SK-N-SH treated with all-trans-retinoic acid at 6 μM for 48 hours (cell line): ENCODE data around the gene UTRN.

Source experiments
- ATAC-seq: fragments of 200-7000 bp; cut with Tn5 transposase; 3 replicates; pipeline ENCODE4 v1.9.1; 2020; ENCODE audit warnings: mild to moderate bottlenecking, moderate library complexity
- ARNTL ChIP-seq: fragments of 450-650 bp; formaldehyde crosslinking; IDR thresholded peaks from 2 replicates; pipeline ENCODE4 v1.5.0; 2020; ENCODE audit warnings: low read depth, mild to moderate bottlenecking, moderate library complexity, borderline replicate concordance
- BACH2 ChIP-seq: fragments of 250-450 bp; sonication (Bioruptor Pico); IDR thresholded peaks from 2 replicates; pipeline ENCODE4 v1.9.0; 2021; ENCODE audit warnings: mild to moderate bottlenecking, borderline replicate concordance
- ESRRG ChIP-seq: fragments of 250-450 bp; sonication (Bioruptor Pico); IDR thresholded peaks from 2 replicates; pipeline ENCODE4 v1.6.1; 2021; ENCODE audit warnings: mild to moderate bottlenecking
- GLIS3 ChIP-seq: fragments of 250-450 bp; sonication (Bioruptor Pico); IDR thresholded peaks from 2 replicates; pipeline ENCODE4 v1.5.0; 2020; ENCODE audit warnings: mild to moderate bottlenecking, moderate library complexity
- ISL1 ChIP-seq: fragments of 250-450 bp; sonication (Bioruptor Pico); IDR thresholded peaks from 2 replicates; pipeline ENCODE4 v2.1.2; 2022; ENCODE audit warnings: mild to moderate bottlenecking, moderate library complexity
- OSR1 ChIP-seq: fragments of 250-450 bp; sonication (Bioruptor Pico); IDR thresholded peaks from 2 replicates; pipeline ENCODE4 v1.8.0; 2022; ENCODE audit warnings: moderate library complexity, mild to moderate bottlenecking, inconsistent platforms
- PPARA ChIP-seq: fragments of 250-450 bp; sonication (Bioruptor Pico); IDR thresholded peaks from 2 replicates; pipeline ENCODE4 v1.5.0; 2020; ENCODE audit warnings: mild to moderate bottlenecking, borderline replicate concordance
- RARB ChIP-seq: fragments of 250-450 bp; sonication (Bioruptor Pico); IDR thresholded peaks from 2 replicates; pipeline ENCODE4 v1.8.0; 2021; ENCODE audit warnings: mild to moderate bottlenecking, moderate library complexity
- SNAI2 ChIP-seq: fragments of 250-450 bp; sonication (Bioruptor Pico); IDR thresholded peaks from 2 replicates; pipeline ENCODE4 v1.5.0; 2020; ENCODE audit warnings: mild to moderate bottlenecking, moderate library complexity
- TCF4 ChIP-seq: fragments of 250-450 bp; sonication (Bioruptor Pico); IDR thresholded peaks from 2 replicates; pipeline ENCODE4 v1.8.0; 2021; ENCODE audit warnings: mild to moderate bottlenecking, moderate library complexity, borderline replicate concordance
- TOX ChIP-seq: fragments of 250-450 bp; sonication (Bioruptor Pico); IDR thresholded peaks from 2 replicates; pipeline ENCODE4 v1.8.0; 2021; ENCODE audit warnings: mild to moderate bottlenecking, moderate library complexity, borderline replicate concordance
- ZC3H10 ChIP-seq: fragments of 250-450 bp; sonication (Bioruptor Pico); IDR thresholded peaks from 2 replicates; pipeline ENCODE4 v1.5.1; 2021; ENCODE audit warnings: mild to moderate bottlenecking, moderate library complexity
- ZFP3 ChIP-seq: fragments of 250-450 bp; sonication (Bioruptor Pico); IDR thresholded peaks from 2 replicates; pipeline ENCODE4 v1.5.0; 2020; ENCODE audit warnings: mild to moderate bottlenecking, moderate library complexity
- ZFP30 ChIP-seq: fragments of 450-650 bp; formaldehyde crosslinking; IDR thresholded peaks from 2 replicates; pipeline ENCODE4 v1.5.0; 2022; ENCODE audit warnings: mild to moderate bottlenecking, moderate library complexity
- ZNF565 ChIP-seq: fragments of 450-650 bp; formaldehyde crosslinking; conservative IDR thresholded peaks from 2 replicates; pipeline ENCODE4 v1.5.0; 2020; ENCODE audit warnings: low read depth, mild to moderate bottlenecking, moderate library complexity
- ZNF70 ChIP-seq: fragments of 450-650 bp; formaldehyde crosslinking; IDR thresholded peaks from 2 replicates; pipeline ENCODE4 v1.5.0; 2020; ENCODE audit warnings: mild to moderate bottlenecking, moderate library complexity
- ZNF8 ChIP-seq: fragments of 450-650 bp; formaldehyde crosslinking; IDR thresholded peaks from 2 replicates; pipeline ENCODE4 v1.5.0; 2020; ENCODE audit warnings: mild to moderate bottlenecking, moderate library complexity
- TF ChIP-seq, protein P1 (sequence below): fragments of 250-450 bp; sonication (Bioruptor Pico); IDR thresholded peaks from 2 replicates; pipeline ENCODE4 v1.8.0; 2021; ENCODE audit warnings: low read depth, mild to moderate bottlenecking, moderate library complexity, borderline replicate concordance
- TF ChIP-seq, protein P2 (sequence below): fragments of 250-450 bp; sonication (Bioruptor Pico); IDR thresholded peaks from 2 replicates; pipeline ENCODE4 v1.5.1; 2020; ENCODE audit warnings: low read depth, mild to moderate bottlenecking, moderate library complexity
- TF ChIP-seq, protein P3 (sequence below): fragments of 250-450 bp; sonication (Bioruptor Pico); IDR thresholded peaks from 2 replicates; pipeline ENCODE4 v1.5.0; 2020; ENCODE audit warnings: mild to moderate bottlenecking, moderate library complexity
- TF ChIP-seq, protein P4 (sequence below): fragments of 250-450 bp; sonication (Bioruptor Pico); IDR thresholded peaks from 2 replicates; pipeline ENCODE4 v1.5.1; 2021; ENCODE audit warnings: mild to moderate bottlenecking, moderate library complexity

The UTRN gene

DNA sequence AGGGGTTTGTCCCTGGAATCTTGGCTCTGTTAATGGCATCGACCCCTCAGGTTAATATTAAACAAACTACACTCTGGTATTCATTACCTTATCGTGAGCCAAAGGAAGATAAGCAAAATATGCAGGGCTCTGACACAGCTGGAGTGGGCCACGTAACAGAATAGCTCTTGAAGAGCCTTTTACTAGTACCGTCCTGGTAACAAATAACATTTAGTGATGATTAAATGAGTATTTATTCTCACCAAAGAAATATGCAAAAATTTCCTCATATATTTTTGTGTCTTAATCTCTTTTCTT, 20.1 kb upstream of the UTRN start:
- ATAC-seq = no peak
- no peak for TF ChIP-seq ZFP3 (CRISPR knock-in tag)
- no peak for TF ChIP-seq ESRRG
- TF ChIP-seq, protein P1, sequence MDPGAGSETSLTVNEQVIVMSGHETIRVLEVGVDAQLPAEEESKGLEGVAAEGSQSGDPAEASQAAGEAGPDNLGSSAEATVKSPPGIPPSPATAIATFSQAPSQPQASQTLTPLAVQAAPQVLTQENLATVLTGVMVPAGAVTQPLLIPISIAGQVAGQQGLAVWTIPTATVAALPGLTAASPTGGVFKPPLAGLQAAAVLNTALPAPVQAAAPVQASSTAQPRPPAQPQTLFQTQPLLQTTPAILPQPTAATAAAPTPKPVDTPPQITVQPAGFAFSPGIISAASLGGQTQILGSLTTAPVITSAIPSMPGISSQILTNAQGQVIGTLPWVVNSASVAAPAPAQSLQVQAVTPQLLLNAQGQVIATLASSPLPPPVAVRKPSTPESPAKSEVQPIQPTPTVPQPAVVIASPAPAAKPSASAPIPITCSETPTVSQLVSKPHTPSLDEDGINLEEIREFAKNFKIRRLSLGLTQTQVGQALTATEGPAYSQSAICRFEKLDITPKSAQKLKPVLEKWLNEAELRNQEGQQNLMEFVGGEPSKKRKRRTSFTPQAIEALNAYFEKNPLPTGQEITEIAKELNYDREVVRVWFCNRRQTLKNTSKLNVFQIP = no peak
- TF ChIP-seq PPARA (CRISPR knock-in tag) = no peak
- TF ChIP-seq, protein P2, sequence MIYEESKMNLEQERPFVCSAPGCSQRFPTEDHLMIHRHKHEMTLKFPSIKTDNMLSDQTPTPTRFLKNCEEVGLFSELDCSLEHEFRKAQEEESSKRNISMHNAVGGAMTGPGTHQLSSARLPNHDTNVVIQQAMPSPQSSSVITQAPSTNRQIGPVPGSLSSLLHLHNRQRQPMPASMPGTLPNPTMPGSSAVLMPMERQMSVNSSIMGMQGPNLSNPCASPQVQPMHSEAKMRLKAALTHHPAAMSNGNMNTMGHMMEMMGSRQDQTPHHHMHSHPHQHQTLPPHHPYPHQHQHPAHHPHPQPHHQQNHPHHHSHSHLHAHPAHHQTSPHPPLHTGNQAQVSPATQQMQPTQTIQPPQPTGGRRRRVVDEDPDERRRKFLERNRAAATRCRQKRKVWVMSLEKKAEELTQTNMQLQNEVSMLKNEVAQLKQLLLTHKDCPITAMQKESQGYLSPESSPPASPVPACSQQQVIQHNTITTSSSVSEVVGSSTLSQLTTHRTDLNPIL = no peak
- TF ChIP-seq, protein P3, sequence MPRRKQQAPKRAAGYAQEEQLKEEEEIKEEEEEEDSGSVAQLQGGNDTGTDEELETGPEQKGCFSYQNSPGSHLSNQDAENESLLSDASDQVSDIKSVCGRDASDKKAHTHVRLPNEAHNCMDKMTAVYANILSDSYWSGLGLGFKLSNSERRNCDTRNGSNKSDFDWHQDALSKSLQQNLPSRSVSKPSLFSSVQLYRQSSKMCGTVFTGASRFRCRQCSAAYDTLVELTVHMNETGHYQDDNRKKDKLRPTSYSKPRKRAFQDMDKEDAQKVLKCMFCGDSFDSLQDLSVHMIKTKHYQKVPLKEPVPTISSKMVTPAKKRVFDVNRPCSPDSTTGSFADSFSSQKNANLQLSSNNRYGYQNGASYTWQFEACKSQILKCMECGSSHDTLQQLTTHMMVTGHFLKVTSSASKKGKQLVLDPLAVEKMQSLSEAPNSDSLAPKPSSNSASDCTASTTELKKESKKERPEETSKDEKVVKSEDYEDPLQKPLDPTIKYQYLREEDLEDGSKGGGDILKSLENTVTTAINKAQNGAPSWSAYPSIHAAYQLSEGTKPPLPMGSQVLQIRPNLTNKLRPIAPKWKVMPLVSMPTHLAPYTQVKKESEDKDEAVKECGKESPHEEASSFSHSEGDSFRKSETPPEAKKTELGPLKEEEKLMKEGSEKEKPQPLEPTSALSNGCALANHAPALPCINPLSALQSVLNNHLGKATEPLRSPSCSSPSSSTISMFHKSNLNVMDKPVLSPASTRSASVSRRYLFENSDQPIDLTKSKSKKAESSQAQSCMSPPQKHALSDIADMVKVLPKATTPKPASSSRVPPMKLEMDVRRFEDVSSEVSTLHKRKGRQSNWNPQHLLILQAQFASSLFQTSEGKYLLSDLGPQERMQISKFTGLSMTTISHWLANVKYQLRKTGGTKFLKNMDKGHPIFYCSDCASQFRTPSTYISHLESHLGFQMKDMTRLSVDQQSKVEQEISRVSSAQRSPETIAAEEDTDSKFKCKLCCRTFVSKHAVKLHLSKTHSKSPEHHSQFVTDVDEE (CRISPR knock-in tag) = no peak
- TF ChIP-seq, protein P4, sequence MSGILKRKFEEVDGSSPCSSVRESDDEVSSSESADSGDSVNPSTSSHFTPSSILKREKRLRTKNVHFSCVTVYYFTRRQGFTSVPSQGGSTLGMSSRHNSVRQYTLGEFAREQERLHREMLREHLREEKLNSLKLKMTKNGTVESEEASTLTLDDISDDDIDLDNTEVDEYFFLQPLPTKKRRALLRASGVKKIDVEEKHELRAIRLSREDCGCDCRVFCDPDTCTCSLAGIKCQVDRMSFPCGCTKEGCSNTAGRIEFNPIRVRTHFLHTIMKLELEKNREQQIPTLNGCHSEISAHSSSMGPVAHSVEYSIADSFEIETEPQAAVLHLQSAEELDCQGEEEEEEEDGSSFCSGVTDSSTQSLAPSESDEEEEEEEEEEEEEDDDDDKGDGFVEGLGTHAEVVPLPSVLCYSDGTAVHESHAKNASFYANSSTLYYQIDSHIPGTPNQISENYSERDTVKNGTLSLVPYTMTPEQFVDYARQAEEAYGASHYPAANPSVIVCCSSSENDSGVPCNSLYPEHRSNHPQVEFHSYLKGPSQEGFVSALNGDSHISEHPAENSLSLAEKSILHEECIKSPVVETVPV (CRISPR knock-in tag) = no peak
- TF ChIP-seq ZNF8 = no peak
- TF ChIP-seq OSR1 = no peak
- no peak for TF ChIP-seq BACH2 (CRISPR knock-in tag)
- no peak for TF ChIP-seq RARB (CRISPR knock-in tag)
- no peak for TF ChIP-seq ARNTL
- TF ChIP-seq SNAI2 (CRISPR knock-in tag) = no peak
- no peak for TF ChIP-seq ISL1 (CRISPR knock-in tag)
- no peak for TF ChIP-seq TOX (CRISPR knock-in tag)
- TF ChIP-seq GLIS3 (CRISPR knock-in tag) = no peak
- TF ChIP-seq ZNF70 (CRISPR knock-in tag) = no peak
- no peak for TF ChIP-seq ZNF565 (CRISPR knock-in tag)
- no peak for TF ChIP-seq TCF4 (CRISPR knock-in tag)

DNA sequence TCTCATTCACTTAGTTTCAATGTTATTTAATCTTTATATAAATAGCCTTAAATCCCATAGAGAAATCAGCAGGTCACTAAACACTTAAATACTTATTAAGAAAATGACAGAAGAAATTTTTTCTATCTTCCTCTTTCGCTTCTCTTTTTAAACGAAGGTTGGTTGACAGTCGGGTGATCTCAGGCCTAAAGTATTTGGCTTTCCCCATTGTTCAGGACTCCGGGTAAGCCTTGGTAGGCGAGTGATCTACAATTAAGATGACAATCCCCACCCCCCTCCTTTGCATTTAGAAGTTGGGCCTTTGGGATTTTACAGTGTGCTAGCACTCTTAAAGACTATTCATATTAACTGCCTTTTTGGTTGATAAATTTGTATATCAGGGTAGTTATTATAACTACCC, 19.7 kb upstream of the UTRN start:
- peak; percentile 24; the same call in 1 of the 3 replicates for ATAC-seq
- TF ChIP-seq, protein P2 = no peak
- TF ChIP-seq BACH2 (CRISPR knock-in tag) = no peak
- TF ChIP-seq, protein P1 = no peak
- TF ChIP-seq ZFP30 (CRISPR knock-in tag) = no peak
- no peak for TF ChIP-seq ZNF565 (CRISPR knock-in tag)
- TF ChIP-seq RARB (CRISPR knock-in tag) = no peak
- TF ChIP-seq ARNTL = no peak
- TF ChIP-seq PPARA (CRISPR knock-in tag) = no peak
- TF ChIP-seq, protein P4 (CRISPR knock-in tag) = no peak
- TF ChIP-seq ZC3H10 (CRISPR knock-in tag) = no peak
- no peak for TF ChIP-seq ZNF8
- no peak for TF ChIP-seq TOX (CRISPR knock-in tag)
- no peak for TF ChIP-seq ZNF70 (CRISPR knock-in tag)
